GM23248 (cell line): ENCODE results near the gene ZMYND19.

ENCODE experiments used
- EZH2 ChIP-seq: fragments of 200-600 bp; sonication (generic); IDR thresholded peaks from 2 replicates; pipeline ENCODE4 v1.6.1; 2018; ENCODE audit warnings: antibody characterized with exemption, mild to moderate bottlenecking; ENCODE audit not compliant: insufficient read depth, poor library complexity, severe bottlenecking
- EZH2phosphoT487 ChIP-seq: fragments of 200-600 bp; sonication (generic); IDR thresholded peaks from 2 replicates; pipeline ENCODE4 v1.6.1; 2018; ENCODE audit warnings: antibody characterized with exemption, moderate library complexity, mild to moderate bottlenecking, low read depth; ENCODE audit not compliant: insufficient read depth

DNA sequence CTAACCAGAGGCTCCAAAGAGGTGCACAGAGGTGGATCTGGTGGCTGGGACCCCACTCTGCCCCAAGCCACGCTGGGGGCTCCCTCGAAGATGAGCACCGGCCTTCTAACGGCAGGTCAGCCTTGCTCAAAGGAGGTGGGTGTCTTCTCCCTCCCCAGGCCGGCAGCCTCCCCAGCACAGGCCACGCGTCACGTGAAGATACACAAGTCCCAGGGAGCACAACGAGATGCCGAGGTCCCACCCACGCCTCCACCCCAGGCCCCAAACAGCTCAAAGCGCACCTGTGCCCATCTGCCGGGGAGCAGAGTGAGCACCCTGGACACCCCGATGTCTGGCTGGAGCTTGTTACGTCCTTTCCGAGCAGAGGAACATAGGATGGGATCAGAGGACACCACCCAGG lies 52.3 kb downstream of the ZMYND19 start:
- TF ChIP-seq EZH2 (no peak), EZH2phosphoT487 (no peak)
